Upper lobe of left lung (tissue), 6 donors: Measurements from ENCODE around the gene IFT172. TPM values are rescaled to one million over a fixed set of nuclear protein-coding genes. Genes with fewer than 3 reads are reported as not detected.

Experiments
- ATAC-seq, 2 donors: fragments of 200-7000 bp; cut with Tn5 transposase; one replicate each; pipeline ENCODE4 v1.9.1; 2022; ENCODE audit warnings: mild to moderate bottlenecking in 2 of 2, moderate library complexity in 2 of 2; ENCODE audit not compliant: low FRiP score in 2 of 2
- DNase-seq, 2 donors: peaks; one replicate each; pipeline ENCODE4 v3.0.0-alpha.2; 2019 to 2020
- H3K27ac ChIP-seq, 4 donors: fragments of 200-600 bp; sonication (generic); one replicate each; pipeline ENCODE4 v1.5.1; 2016 to 2019
- H3K27me3 ChIP-seq, 4 donors: fragments of 200-600 bp; sonication (generic); one replicate each; pipeline ENCODE4 v1.5.1; 2017 to 2019
- H3K36me3 ChIP-seq, 4 donors: fragments of 200-600 bp; sonication (generic); one replicate each; pipeline ENCODE4 v1.5.1; 2016 to 2019
- H3K4me1 ChIP-seq, 4 donors: fragments of 200-600 bp; sonication (generic); one replicate each; pipeline ENCODE4 v1.5.1; 2018 to 2019
- H3K4me3 ChIP-seq, 4 donors: fragments of 200-600 bp; sonication (generic); one replicate each; pipeline ENCODE4 v1.5.1; 2017 to 2019; ENCODE audit warnings: mild to moderate bottlenecking in 2 of 4, moderate library complexity in 1 of 4
- H3K9me3 ChIP-seq, 4 donors: fragments of 200-600 bp; sonication (generic); one replicate each; pipeline ENCODE4 v1.5.1; 2018 to 2019
- CTCF ChIP-seq, 6 experiments: fragments of 450-650 bp in 4 of 6; fragments of 200-600 bp in 2 of 6; sonication (generic) in 2 of 6; IDR thresholded peaks; one replicate each; pipeline ENCODE4 v1.5.1; 2016 to 2019; ENCODE audit warnings: antibody characterized with exemption in 6 of 6
- EP300 ChIP-seq, 4 donors: sonication (generic); formaldehyde crosslinking; IDR thresholded peaks; one replicate each; pipeline ENCODE4 v1.5.1; 2017; ENCODE audit warnings: antibody characterized with exemption in 4 of 4, control low read depth in 2 of 4
- POLR2A ChIP-seq, 4 donors: fragments of 450-650 bp; IDR thresholded peaks; one replicate each; pipeline ENCODE4 v1.5.1; 2016 to 2017; ENCODE audit warnings: antibody characterized with exemption in 4 of 4, mild to moderate bottlenecking in 2 of 4
- POLR2AphosphoS5 ChIP-seq, 2 donors: sonication (generic); formaldehyde crosslinking; IDR thresholded peaks; one replicate each; pipeline ENCODE4 v1.5.1; 2017; ENCODE audit warnings: antibody characterized with exemption in 2 of 2
- WGBS, 2 donors: methylation state at CpG; one replicate each; pipeline ENCODE4 v1.1.5; 2017 to 2018; 5-methylcytosine and 5-hydroxymethylcytosine counted together
- total RNA-seq, 6 donors: library from RNA; depleted of rRNA in 4 of 6; stranded (reverse); fragments of >200 nt in 4 of 6; gene quantifications; one replicate each; pipeline versions ENCODE4 v1.1.0 to v1.2.1, GENCODE V29; 2016 to 2021
- donor health status: DM: no; HTN: no; CAD: no; lungs with moderate emphysema.
- donor health status: DM: no; HTN: yes; CAD: no; lungs with severe emphysema.

Gene IFT172
- total RNA-seq, 6 donors from 2014 or later = 24.3 to 80.6 (median 29.8) TPM

DNA sequence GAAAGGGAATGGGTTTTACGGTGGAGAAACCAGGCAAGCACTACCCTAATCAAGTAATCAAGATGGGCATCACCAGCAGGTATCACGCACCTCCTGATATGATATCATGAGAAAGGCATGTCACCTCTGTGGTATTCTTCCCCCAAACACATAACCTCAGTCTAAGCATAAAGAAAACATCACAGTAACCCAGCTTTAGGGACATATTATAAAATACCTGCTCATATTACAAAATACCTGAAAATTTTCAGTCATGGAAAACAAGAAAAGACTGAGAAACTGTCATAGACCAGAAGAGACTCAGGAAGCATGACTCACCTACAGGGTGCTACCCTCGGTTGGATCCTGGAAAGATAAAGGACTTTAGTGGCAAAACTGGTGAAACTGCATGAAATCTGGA is 37.6 kb upstream of the IFT172 start:
- H3K4me3 ChIP-seq = no peak overlapping the region
- WGBS, 2 donors = 64 to 68% methylated on average over 3 of the region's 3 CpGs
- H3K4me1 ChIP-seq = no peaks in the 10 kb centered on the region
- DNase-seq (no peak), ATAC-seq (no peak)
- H3K27me3 ChIP-seq = no peaks in the 10 kb centered on the region
- no peak overlapping the region for H3K27ac ChIP-seq
- no peaks in the 10 kb centered on the region for H3K36me3 ChIP-seq
- H3K9me3 ChIP-seq = no peaks in the 10 kb centered on the region
- TF ChIP-seq POLR2AphosphoS5 (IDR thresholded peaks at IDR 0.05) = no peak
- no peak for TF ChIP-seq EP300 (IDR thresholded peaks at IDR 0.05)
- TF ChIP-seq CTCF (IDR thresholded peaks at IDR 0.05) = no peak
- no peak for TF ChIP-seq POLR2A (IDR thresholded peaks at IDR 0.05)

GRCh38 chr2:27522400-27522945 is 32.9 kb upstream of the IFT172 start:
- H3K27me3 ChIP-seq = no peaks in the 10 kb centered on the region
- no peaks in the 10 kb centered on the region for H3K4me1 ChIP-seq
- no peak overlapping the region for H3K4me3 ChIP-seq
- no peak for DNase-seq
- TF ChIP-seq CTCF (IDR thresholded peaks at IDR 0.05) (no peak), POLR2AphosphoS5 (IDR thresholded peaks at IDR 0.05) (no peak)
- 88 to 90% methylated on average over 7 of the region's 7 CpGs for WGBS, 2 donors
- ATAC-seq = no peak
- H3K36me3 ChIP-seq = no peaks in the 10 kb centered on the region
- no peak overlapping the region for H3K27ac ChIP-seq
- no peaks in the 10 kb centered on the region for H3K9me3 ChIP-seq

DNA sequence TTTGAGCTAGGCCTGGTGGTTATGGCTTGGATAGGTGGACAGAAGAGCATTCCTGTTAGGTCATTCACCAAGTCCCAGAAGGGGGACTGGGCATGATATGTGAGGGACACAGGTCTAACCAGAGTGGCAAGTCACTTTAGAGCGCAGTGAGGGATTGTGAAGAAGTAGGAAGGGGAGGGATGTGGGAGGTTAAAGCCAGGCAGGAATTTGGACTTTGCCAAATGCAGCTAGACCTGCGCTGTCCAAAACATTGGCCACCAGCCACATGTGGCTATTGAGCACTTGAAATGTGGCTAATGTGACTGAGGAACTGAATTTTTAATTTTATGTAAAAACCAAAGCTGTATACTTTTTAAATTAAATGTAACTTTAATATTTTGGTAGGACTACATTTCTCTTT is 30.8 kb upstream of the IFT172 start:
- H3K4me3 ChIP-seq = no peak overlapping the region
- no peak for TF ChIP-seq POLR2A (IDR thresholded peaks at IDR 0.05)
- no peak for TF ChIP-seq EP300 (IDR thresholded peaks at IDR 0.05)
- TF ChIP-seq CTCF (IDR thresholded peaks at IDR 0.05) = no peak
- no peaks in the 10 kb centered on the region for H3K27me3 ChIP-seq
- DNase-seq (no peak), ATAC-seq (no peak)
- no peaks in the 10 kb centered on the region for H3K4me1 ChIP-seq
- no peak overlapping the region for H3K27ac ChIP-seq
- H3K36me3 ChIP-seq = no peaks in the 10 kb centered on the region
- H3K9me3 ChIP-seq = no peaks in the 10 kb centered on the region
- WGBS, 2 donors = 97 to 98% methylated on average over 2 of the region's 2 CpGs

DNA sequence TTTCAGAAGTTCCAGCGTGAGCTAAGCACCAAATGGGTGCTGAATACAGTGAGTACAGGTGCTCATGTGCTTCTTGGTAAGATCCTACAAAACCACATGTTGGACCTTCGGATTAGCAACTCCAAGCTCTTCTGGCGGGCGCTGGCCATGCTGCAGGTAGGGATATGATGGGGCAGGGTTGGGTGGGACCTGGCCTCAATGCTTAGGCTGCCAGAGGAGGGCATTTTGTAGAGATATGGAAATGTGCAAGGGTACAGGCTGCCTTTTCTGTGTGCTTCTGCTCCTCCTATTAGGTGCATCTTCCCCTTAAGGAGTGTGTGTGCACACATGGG is 29.2 kb upstream of the IFT172 start:
- H3K27me3 ChIP-seq = no peaks in the 10 kb centered on the region
- H3K4me1 ChIP-seq = no peaks in the 10 kb centered on the region
- no peaks in the 10 kb centered on the region for H3K36me3 ChIP-seq
- H3K4me3 ChIP-seq = no peak overlapping the region
- 77 to 83% methylated on average over 4 of the region's 4 CpGs for WGBS, 2 donors
- no peak overlapping the region for H3K27ac ChIP-seq
- DNase-seq (no peak), ATAC-seq (no peak)
- TF ChIP-seq CTCF (IDR thresholded peaks at IDR 0.05) (no peak), POLR2AphosphoS5 (IDR thresholded peaks at IDR 0.05) (no peak), EP300 (IDR thresholded peaks at IDR 0.05) (no peak), POLR2A (IDR thresholded peaks at IDR 0.05) (no peak)
- no peaks in the 10 kb centered on the region for H3K9me3 ChIP-seq

- Histone ChIP-seq H3K9me3 (no peaks in the 10 kb centered on the region), H3K27me3 (no peaks in the 10 kb centered on the region), H3K27ac (no peak overlapping the region), H3K36me3 (no peaks in the 10 kb centered on the region), H3K4me3 (no peak overlapping the region), H3K4me1 (no peaks in the 10 kb centered on the region)
- WGBS, 2 donors = 71 to 72% methylated on average over 5 of the region's 5 CpGs
- ATAC-seq (no peak), DNase-seq (no peak)
- TF ChIP-seq POLR2A (IDR thresholded peaks at IDR 0.05) (no peak), POLR2AphosphoS5 (IDR thresholded peaks at IDR 0.05) (no peak), EP300 (IDR thresholded peaks at IDR 0.05) (no peak), CTCF (IDR thresholded peaks at IDR 0.05) (no peak)
These were observed 28.7 kb upstream of the IFT172 start for GRCh38 chr2:27518113-27518781.
